HG02970 (cell line): ENCODE data around the gene PAH.

Experiments
- ATAC-seq: cut with Tn5 transposase; IDR thresholded peaks from one replicate; pipeline ENCODE4 v1.9.1; 2021; ENCODE audit warnings: mild to moderate bottlenecking, moderate library complexity, moderate number of reproducible peaks; ENCODE audit not compliant: unreplicated experiment, low FRiP score

Gene PAH

GRCh38 chr12:102902093-102902492 is 15.0 kb downstream of the PAH start:
- ATAC-seq: no peak

- no peak for ATAC-seq
Observed at GRCh38 chr12:102900389-102900788, 16.7 kb downstream of the PAH start.

GRCh38 chr12:102896067-102896466 is 21.0 kb downstream of the PAH start:
- no peak for ATAC-seq

DNA sequence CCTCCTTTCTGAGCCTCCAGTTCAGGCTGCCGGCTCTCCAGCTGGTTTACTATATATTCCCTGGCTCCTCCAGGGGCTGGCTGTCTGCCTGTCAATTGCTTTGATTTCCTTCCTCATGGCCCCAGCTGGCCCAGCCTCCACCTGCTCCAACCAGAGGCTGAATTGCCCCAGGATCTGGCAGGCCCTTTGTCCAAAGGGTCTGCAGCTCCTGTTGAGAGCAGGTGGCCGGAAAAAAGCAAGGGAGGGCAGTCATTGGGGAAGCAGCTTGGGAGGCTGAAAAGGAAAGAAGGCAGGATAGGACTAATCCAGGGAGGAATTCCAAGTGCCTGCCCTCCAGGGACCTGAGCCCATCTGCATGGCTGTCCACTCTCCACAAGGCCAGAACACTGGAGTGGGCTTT is 25.3 kb downstream of the PAH start:
- no peak for ATAC-seq

DNA sequence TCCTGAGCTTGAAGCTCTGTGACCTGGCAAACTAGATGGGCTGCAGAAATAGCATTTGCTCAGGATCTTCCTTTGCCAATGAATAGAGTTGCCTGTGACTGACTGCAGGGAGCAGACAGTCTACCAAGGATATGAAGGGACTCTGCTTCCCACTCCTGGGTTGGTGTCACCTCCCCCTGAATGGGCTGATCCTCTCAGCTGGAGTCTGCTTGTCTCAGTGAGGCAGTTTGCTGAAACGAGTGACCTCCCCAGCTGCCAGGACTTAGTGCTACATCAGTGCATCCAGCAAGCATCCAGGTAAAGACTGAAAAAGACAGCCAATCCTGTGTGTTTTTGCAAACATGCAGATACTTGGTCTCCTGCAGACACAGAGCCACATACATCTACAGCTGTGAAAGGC is 28.5 kb downstream of the PAH start:
- no peak for ATAC-seq

DNA sequence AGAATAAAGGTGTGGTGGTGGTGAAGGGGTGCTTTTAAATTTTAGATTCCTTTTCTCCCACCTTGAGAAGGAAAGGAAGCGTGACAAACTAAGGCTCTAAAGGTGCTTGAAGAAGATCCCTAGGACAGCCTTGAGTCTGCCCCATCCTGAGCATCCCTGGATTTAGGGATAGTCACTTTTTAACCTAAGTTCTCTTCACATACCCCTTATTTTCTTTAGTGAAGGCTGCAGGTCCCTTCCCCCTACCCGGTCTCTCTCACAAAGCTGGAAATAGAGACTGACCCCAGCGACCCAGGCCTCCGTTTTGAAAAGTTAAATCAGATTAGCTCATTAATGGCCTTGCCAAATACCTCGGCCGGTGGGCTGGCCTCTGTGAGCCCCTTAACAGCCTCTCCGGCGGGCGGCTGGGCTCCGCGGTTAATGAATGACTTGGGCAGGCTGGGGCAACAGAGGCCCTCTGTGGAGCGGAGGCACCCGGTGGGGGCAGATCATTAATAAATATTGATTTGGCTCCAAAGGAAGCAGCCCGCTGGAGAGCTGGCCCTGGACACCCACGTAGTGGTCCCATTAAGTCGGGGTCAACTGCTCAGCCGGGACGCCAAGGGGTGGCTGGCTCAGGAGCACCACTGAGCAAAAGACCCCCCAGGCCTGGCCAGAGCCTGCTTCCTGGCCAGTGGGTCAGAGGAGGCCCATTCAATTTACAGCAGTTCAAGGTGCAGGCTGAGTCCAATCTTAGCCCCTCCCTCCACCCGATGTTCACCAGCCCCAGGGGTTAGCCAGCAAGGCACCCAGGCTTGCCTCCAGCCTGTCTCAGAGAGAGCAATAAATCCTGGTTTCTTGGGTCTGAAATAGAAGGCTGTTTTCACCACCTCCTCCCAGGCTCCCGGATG is 31.8 kb downstream of the PAH start:
- ATAC-seq: no peak

GRCh38 chr12:102883204-102883799 is 33.7 kb downstream of the PAH start:
- ATAC-seq: no peak

DNA sequence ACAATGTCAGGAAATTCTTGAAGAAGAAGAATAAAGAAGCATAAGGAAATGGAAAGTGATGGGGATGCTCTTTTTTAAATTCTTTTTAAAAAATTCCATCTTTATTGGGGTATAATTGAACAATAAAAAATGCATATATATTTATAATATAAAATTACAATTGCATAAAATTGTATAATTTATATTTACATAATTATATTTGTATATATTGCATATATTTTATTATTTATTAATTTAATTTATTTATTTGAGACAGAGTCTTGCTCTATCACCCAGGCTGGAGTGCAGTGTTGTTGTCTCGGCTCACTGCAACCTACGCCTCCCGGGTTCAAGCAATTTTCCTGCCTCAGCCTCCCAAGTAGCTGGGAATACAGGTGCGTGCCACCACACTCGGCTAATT is 36.3 kb downstream of the PAH start:
- no peak for ATAC-seq

DNA sequence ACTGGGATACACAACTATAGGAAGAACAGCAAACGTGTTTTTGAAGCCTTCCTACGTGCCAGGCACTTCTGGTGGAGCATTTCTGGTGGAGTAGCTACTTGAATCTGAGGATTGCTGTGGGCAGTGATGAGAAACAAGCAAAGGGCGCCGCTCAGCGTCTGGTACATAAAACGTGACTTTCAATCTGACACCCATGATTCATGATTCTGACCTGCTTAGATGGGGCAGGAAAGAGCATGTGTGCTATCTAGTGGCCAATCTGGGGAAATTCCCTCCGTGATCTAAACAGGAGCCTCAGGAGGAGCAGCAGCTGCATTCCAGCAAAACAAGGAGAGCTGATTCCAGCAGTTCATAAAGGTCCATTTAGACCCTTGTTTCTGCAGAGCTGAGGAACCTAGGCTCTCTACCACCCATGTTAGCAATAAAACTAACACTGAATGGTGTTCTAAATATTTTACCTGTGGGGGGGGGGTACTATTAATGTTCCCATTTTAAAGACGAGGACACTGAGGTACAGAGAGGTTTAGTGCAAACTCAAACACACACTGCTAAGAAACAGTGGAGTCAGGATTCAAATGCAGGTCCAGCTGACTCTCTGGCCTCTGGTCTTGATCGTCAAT is 37.8 kb downstream of the PAH start:
- no peak for ATAC-seq

DNA sequence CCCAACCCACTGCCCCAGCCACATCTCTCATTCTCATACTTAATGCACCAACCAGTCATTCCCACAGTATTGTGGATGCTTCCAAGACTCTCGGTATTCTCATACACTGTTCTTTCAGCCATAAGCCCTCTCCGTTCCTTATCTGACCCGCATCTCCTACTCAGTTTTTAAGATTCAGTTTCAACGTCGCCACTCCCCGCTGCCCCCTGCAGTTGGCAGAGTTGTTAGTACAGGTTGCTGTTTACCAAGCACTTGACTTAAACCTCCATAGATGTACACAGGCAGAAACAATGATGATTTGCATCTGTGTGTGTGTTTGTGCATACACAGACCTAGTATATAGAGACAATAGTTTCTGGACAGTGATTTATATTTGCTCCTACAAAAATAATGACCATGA is 40.2 kb downstream of the PAH start:
- no peak for ATAC-seq

- no peak for ATAC-seq
Observed at GRCh38 chr12:102874819-102875218, 42.2 kb downstream of the PAH start.

DNA sequence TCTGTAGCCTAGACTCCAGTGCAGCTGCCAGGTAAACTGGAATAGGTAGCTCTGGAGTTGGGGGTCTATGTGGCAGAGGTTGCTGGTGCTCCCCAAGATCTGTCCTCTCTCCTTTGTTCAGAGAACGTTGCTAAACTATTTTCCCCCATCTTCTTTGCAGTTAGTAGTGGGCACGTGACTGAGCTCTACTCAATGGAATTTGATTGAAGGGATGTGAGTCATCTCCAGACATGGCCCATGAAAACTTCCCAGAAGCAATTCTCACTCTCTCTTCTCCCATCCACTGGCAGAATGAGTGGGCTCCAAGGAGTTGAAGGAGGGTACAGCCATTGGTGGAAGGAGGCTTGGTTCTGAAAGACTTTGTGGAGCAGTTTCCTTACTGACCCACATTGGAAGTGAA is 44.0 kb downstream of the PAH start:
- ATAC-seq: no peak

GRCh38 chr12:102871014-102871413 is 46.0 kb downstream of the PAH start:
- no peak for ATAC-seq

DNA sequence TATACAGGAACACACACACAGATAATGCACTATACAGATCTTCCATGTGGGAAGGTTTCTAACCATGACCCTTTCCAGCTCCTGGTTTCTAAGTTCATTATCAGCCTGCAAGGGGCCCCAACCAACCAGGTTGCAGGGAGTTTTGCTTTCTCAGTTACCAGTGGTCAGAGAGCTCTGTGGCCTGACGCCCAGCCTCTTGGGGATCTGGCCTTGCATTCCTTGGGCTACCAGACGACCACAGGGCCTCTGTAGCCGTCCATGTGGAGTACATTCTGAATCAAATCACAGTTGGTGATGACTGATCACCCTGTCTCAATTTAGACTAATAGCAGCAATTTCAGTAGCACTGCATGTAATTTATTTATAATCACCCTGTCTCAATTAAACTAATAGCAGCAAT is 47.5 kb downstream of the PAH start:
- no peak for ATAC-seq

DNA sequence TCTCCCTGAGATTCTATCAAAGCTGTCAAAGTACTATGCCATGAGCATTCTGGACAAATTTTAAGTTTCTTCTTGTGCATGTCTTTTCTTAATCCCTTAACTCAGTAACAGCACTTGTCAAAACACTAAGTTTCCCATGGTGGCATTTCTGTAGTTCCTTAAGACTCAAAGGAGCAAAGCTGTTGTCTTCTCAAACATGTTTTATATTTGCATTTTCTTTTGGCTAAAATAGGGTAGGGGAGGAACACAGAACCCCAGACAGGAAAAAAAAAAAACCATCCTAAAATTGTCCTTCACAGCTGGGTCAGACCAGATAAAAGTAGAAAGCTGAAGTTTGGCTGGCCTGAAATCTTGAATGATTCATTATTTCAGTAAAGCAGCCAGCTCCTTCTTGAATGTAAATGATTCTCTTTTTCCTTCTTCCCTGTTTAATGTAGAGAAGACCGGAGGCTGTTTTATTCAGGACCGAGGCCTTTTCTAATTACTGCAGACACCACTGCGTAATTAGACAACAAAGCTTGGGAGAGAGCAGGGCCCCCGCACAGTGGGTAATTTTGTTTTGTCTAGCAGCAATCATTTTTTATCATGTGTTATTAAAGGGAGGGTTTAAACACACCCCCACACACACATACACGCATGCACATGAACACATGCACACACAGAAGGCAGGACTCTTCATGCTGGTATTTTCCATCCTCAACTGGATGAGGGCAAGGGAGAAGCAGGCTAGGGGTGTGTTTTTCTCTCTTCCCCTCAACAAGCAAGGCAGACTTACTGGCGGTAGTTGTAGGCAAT is 51.0 kb downstream of the PAH start:
- ATAC-seq: no peak

DNA sequence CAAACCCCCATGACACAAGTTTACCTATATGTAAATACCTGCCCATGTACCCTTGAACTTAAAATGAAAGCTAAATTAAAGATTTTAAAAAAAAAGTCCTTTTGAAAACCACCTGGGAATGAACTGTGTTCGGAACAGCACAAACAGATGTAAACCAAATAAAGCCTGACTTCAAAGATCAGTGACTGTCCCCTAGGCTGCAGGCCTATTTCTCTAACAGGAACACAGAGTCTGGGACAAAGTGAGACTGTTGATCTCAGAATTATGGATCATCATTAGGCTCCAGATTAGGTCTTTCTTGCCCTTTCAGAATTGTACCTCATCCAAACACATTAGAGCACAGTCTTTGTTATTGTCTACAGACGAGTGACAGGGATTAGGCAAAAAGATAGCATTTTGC is 54.6 kb downstream of the PAH start:
- ATAC-seq: no peak

GRCh38 chr12:102851246-102851645 is 65.8 kb downstream of the PAH start:
- no peak for ATAC-seq

GRCh38 chr12:102849722-102850447 is 67.2 kb downstream of the PAH start:
- no peak for ATAC-seq

DNA sequence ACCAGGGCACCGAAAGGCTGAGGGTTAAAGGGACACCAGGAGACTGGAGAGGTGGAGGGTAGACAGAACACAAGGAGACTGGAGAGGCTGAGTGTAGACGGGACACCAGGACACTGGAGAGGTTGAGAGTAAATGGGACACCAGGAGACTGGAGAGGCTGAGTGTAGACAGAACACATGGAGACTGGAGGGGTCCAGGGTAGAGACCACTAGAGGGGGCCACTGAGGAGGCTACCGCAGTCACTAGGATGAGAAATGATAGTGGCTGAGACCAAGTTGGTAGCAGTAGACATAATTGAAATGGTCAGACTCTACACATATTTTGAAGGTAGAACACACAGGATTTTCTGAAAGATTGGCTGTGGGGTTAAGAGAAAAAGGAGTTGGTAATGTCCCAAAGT is 68.2 kb downstream of the PAH start:
- no peak for ATAC-seq

DNA sequence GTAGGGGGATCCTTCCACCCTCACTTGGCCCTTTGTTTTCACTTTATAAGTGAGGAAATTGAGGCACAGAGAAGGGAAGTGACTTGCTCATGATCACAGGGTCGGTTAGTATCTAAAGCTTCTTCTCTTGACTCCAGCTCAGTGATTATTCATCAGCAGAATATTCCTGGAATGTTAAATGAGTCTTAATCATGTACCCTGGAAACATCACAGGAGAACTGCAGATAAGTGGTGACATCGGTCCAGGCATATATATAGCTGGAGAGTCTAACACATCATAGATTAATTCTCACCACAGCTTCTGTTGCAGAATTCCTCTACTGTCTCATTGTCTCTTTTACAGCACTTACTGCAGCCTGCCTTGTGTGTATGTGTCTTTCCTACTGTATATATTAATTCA is 69.9 kb downstream of the PAH start:
- no peak for ATAC-seq
